GM12875 (cell line): ENCODE data around the gene TFAP2D.

ENCODE experiments used
- H3K4me3 ChIP-seq: one replicate; pipeline ENCODE4 v1.5.1; 2011; ENCODE audit warnings: low read depth, low read length, control low read depth
- TF ChIP-seq, protein P1 (sequence below): IDR thresholded peaks from 2 replicates; pipeline ENCODE4 v1.5.1; 2011; ENCODE audit warnings: low read depth, mild to moderate bottlenecking, control low read depth, inconsistent platforms, low read length, moderate library complexity, borderline replicate concordance; ENCODE audit not compliant: insufficient read depth

Gene TFAP2D

DNA sequence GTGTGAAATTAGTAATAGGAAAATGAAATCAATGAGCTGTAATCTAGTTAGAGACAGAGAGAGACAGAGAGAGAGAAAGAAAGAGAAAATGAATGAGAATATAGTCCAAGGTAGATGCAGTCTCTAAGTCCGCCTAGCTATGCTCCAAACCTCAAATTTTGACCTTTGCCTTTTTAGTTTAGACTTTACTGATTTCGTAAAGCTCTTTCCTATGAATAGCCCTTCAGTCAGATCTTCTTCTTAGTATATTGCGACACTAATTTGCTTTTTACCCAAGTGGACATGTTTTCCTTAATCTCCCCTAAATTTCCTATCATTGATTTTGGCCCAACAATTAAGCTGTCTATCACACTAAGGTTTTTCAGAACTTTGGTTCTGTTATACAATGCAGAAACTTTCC, 49.5 kb downstream of the TFAP2D start:
- H3K4me3 ChIP-seq: no peak overlapping the region
- TF ChIP-seq, protein P1, sequence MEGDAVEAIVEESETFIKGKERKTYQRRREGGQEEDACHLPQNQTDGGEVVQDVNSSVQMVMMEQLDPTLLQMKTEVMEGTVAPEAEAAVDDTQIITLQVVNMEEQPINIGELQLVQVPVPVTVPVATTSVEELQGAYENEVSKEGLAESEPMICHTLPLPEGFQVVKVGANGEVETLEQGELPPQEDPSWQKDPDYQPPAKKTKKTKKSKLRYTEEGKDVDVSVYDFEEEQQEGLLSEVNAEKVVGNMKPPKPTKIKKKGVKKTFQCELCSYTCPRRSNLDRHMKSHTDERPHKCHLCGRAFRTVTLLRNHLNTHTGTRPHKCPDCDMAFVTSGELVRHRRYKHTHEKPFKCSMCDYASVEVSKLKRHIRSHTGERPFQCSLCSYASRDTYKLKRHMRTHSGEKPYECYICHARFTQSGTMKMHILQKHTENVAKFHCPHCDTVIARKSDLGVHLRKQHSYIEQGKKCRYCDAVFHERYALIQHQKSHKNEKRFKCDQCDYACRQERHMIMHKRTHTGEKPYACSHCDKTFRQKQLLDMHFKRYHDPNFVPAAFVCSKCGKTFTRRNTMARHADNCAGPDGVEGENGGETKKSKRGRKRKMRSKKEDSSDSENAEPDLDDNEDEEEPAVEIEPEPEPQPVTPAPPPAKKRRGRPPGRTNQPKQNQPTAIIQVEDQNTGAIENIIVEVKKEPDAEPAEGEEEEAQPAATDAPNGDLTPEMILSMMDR: no peak

DNA sequence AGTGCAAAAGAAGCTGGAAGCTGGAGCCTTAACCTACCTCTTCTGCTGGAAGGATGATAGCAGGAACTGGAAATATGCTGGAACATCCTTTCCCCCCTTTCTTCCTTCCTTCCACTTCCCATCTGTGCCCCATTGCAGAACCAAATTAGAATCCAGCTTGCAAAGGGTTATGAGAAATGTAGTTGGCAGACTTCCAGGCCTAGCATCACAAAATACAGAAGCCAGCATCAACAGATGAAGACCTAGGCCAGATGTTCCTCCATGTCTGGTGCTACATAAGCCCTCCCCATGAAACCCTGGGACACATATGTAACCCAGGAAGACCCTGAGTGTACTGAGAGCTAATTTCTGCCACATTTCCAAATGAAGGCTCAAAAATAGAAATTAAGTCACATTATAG, 65.4 kb downstream of the TFAP2D start:
- no peak overlapping the region for H3K4me3 ChIP-seq
- TF ChIP-seq, protein P1: no peak

DNA sequence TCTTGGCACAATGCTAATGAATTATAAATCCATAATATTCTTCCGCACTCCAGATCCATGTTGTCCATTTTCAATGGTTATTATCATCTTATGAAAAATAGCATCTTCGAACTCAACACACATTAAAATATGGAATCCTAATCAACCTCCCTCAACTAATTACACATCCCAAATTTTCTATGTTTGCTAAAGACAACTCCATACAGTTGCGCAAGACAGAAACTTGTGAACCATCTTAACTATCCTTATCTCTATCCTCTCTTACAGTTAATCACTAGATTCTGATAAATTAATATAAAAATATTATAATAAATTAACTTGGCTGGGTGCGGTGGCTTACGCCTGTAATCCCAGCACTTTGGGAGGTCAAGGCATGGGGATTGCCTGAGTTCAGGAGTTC, 67.1 kb downstream of the TFAP2D start:
- TF ChIP-seq, protein P1: no peak
- H3K4me3 ChIP-seq: no peak overlapping the region

DNA sequence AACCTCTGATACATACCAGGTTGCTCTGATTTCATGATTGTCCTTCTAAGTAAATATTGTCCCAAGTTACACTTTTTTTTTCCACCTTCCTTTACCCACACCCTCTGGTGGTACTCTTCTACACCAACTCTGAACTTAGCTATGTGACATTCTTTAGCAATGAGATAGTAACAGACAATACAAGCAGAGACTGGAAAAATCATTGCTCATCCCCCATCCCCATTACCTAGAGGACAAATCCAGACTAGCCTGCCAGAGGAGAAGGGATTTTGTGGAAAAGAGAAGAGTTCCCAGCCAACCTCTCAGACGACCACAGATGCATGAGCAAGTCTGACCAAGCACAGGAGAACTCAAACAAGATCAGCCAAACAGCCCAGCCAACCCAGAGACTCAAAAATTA, 72.6 kb downstream of the TFAP2D start:
- H3K4me3 ChIP-seq: no peak overlapping the region
- TF ChIP-seq, protein P1: no peak

DNA sequence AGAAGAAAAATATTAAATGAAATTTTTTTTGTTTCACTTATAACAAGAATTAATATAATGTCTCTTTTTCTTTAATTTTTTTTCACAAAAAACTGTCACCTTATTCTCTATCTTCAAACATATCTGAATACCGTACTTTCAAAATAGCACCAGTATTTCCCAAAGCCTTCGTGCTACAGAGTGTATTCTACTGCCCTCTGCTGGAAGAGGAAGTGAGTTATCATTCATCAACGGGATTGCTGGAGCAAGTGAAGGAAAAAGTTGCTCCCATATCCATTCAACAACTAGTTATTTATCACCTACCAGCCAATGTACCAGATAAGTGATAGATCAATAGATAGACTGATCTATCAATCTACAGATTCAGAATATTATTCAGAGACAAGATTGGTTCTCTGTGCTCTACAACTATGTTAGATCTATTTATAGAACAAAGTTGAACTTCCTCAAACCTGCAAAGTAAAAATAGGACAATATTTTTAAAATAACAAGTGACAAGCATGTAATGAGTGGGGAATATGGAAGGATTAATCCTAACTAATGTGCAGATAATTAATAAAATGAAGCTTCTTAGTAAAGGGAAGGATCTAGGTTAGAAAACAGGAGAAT, 78.7 kb downstream of the TFAP2D start:
- TF ChIP-seq, protein P1: peak; percentile 58; the same call in 1 of the 2 replicates
- H3K4me3 ChIP-seq: no peak overlapping the region

DNA sequence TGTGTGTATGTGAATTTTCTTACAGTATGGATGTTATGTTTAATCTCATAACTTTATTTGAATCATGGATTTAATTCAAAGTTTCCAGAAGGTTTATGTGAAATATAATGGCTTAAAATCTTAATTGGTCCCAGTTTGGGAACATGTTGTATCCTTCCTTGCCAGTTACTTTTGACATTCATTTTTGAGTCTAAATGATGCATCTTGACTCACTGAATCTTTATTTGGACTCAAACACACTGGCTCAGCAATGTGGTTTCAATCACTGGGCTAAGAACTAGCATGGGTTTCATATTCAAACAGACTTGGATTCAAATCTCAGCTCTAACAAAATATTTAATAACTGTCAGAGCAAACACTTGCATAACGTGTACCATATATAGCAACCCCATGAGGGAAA, 79.4 kb downstream of the TFAP2D start:
- TF ChIP-seq, protein P1: no peak
- H3K4me3 ChIP-seq: no peak overlapping the region

DNA sequence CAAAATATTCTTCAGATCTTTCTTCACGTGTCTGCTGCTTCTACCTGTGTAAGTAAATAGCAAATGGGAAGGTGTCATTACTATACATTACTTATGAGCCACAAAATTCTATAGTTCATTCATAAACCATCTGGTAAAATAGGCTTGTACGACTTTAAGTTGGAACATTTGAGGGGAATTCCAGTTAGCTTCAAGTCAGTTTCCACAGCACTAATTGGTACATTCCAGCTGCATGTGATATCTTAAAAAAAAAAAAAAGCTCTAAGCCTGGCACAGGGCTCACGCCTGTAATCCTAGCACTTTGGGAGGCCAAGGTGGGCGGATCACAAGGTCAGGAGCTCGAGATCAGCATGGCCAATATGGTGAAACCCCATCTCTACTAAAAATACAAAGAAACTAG, 82.2 kb downstream of the TFAP2D start:
- H3K4me3 ChIP-seq: no peak overlapping the region
- TF ChIP-seq, protein P1: no peak
